Mesothelial cell of epicardium (in vitro differentiated cells): ENCODE data around the gene FAM117B. TPM values are rescaled to one million over a fixed set of nuclear protein-coding genes. Genes with fewer than 3 reads are reported as not detected.

Experiments used
- DNase-seq, 2 experiments: peaks; one replicate each; pipeline ENCODE4 v3.0.0; 2021; ENCODE audit warnings: low spot score in 2 of 2; ENCODE audit not compliant: unreplicated experiment in 2 of 2
- H3K27ac Mint-ChIP-seq: 2 replicates; pipeline ENCODE4 v1.8.0; 2021; ENCODE audit warnings: mixed read lengths
- H3K27me3 Mint-ChIP-seq: 2 replicates; pipeline ENCODE4 v1.8.0; 2021; ENCODE audit warnings: low read depth, mixed read lengths
- H3K36me3 Mint-ChIP-seq: 2 replicates; pipeline ENCODE4 v1.8.0; 2021; ENCODE audit warnings: mixed read lengths
- H3K4me1 Mint-ChIP-seq: 2 replicates; pipeline ENCODE4 v1.8.0; 2021; ENCODE audit warnings: mixed read lengths
- H3K4me3 Mint-ChIP-seq: 2 replicates; pipeline ENCODE4 v1.8.0; 2021; ENCODE audit warnings: mild to moderate bottlenecking, moderate library complexity, mixed read lengths
- H3K9me3 Mint-ChIP-seq: 2 replicates; pipeline ENCODE4 v1.8.0; 2021; ENCODE audit warnings: mixed read lengths
- total RNA-seq: library from RNA; stranded (reverse); gene quantifications from 3 replicates; pipeline ENCODE4 v1.2.1, GENCODE V29; 2021
- TF ChIP-seq, protein P1 (sequence below): fragments of 200-600 bp; sonication (generic); IDR thresholded peaks from one replicate; pipeline ENCODE4 v1.5.0; 2021; ENCODE audit warnings: antibody characterized with exemption; ENCODE audit not compliant: unreplicated experiment

Gene FAM117B
- total RNA-seq, 1 donor from 2014 or later: 29.2 TPM

DNA sequence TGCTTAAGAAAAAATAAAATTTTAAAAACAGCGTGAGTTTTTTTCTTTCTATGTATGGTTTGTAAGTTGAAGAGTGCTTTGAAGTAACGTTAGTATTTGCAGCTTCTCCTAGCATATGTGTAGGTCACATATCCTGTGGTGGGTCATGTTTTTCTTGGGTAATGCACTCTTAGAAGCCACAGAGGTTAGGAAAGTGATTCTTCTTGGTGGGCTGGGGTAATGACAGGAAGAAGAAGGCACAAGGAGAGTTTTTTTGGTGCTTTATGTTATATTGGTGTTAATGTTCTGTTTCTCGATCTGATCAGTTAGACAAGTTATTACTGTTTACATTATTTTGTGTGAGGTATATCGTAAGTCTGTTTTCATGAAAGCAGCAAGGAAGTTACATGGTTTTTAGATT is 127.8 kb downstream of the FAM117B start:
- TF ChIP-seq, protein P1, sequence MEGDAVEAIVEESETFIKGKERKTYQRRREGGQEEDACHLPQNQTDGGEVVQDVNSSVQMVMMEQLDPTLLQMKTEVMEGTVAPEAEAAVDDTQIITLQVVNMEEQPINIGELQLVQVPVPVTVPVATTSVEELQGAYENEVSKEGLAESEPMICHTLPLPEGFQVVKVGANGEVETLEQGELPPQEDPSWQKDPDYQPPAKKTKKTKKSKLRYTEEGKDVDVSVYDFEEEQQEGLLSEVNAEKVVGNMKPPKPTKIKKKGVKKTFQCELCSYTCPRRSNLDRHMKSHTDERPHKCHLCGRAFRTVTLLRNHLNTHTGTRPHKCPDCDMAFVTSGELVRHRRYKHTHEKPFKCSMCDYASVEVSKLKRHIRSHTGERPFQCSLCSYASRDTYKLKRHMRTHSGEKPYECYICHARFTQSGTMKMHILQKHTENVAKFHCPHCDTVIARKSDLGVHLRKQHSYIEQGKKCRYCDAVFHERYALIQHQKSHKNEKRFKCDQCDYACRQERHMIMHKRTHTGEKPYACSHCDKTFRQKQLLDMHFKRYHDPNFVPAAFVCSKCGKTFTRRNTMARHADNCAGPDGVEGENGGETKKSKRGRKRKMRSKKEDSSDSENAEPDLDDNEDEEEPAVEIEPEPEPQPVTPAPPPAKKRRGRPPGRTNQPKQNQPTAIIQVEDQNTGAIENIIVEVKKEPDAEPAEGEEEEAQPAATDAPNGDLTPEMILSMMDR: no peak
- no peak for DNase-seq
- H3K4me3 Mint-ChIP-seq: no peak overlapping the region
- H3K36me3 Mint-ChIP-seq: peaks cover 50% of the 10 kb centered on the region
- H3K4me1 Mint-ChIP-seq: peaks cover 4% of the 10 kb centered on the region
- H3K27ac Mint-ChIP-seq: no peak overlapping the region
- no peaks in the 10 kb centered on the region for H3K27me3 Mint-ChIP-seq
- no peaks in the 10 kb centered on the region for H3K9me3 Mint-ChIP-seq

- no peak for DNase-seq
- Mint-ChIP-seq H3K36me3 (peaks cover 42% of the 10 kb centered on the region), H3K4me3 (no peak overlapping the region), H3K9me3 (no peaks in the 10 kb centered on the region), H3K27me3 (no peaks in the 10 kb centered on the region), H3K4me1 (no peaks in the 10 kb centered on the region), H3K27ac (no peak overlapping the region)
- TF ChIP-seq, protein P1: no peak
Measured at GRCh38 chr2:202763916-202764315, 129.1 kb downstream of the FAM117B start.

DNA sequence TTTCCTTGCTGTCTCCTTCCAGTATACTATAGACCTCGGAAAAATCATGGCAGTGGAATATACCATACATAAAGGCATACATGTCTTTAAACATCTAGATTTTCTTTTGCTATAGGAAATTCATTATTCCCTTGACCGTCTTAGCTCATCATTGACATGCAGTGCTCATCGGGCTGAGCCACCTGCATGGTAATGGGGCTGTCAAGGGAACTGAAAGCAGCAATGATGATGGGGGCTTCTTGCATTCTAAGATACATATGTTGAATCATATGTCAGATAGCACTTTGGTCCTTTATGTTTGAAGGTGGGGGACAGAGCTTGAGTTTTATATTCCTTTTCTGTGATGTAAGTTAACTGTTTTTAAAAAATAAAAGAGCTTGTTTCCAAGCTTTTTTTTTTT is 130.2 kb downstream of the FAM117B start:
- Mint-ChIP-seq H3K27me3 (no peaks in the 10 kb centered on the region), H3K4me3 (no peak overlapping the region), H3K36me3 (peaks cover 45% of the 10 kb centered on the region), H3K4me1 (no peaks in the 10 kb centered on the region), H3K9me3 (no peaks in the 10 kb centered on the region), H3K27ac (no peak overlapping the region)
- DNase-seq: no peak
- TF ChIP-seq, protein P1: no peak

GRCh38 chr2:202765436-202765835 is 130.7 kb downstream of the FAM117B start:
- H3K36me3 Mint-ChIP-seq: peaks cover 42% of the 10 kb centered on the region
- H3K9me3 Mint-ChIP-seq: no peaks in the 10 kb centered on the region
- no peak for DNase-seq
- H3K27me3 Mint-ChIP-seq: no peaks in the 10 kb centered on the region
- TF ChIP-seq, protein P1: no peak
- H3K4me3 Mint-ChIP-seq: no peak overlapping the region
- H3K27ac Mint-ChIP-seq: no peak overlapping the region
- no peaks in the 10 kb centered on the region for H3K4me1 Mint-ChIP-seq

DNA sequence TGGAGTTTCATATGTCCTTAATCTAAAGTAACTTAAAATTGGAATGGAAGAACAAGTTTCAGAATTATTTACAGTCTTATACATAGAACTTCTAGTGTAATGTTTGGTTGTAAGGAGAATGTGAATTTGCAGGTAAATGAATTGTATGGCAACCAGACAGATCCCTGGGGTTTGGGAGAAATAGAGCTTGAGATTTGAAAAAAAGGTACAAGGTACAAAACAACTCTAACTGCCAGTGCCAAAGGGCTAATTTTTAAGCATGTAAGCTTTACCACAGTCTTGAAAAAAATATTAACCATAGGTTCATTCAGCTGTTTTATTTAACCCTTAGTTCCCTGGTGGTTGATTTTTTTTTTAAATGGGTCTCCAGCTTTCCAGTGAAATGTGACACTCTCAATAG is 133.5 kb downstream of the FAM117B start:
- DNase-seq: no peak
- Mint-ChIP-seq H3K27ac (peak overlapping the region; percentile 18), H3K4me1 (peaks cover 7% of the 10 kb centered on the region), H3K4me3 (no peak overlapping the region), H3K36me3 (peaks cover 31% of the 10 kb centered on the region), H3K27me3 (no peaks in the 10 kb centered on the region), H3K9me3 (no peaks in the 10 kb centered on the region)
- TF ChIP-seq, protein P1: no peak

DNA sequence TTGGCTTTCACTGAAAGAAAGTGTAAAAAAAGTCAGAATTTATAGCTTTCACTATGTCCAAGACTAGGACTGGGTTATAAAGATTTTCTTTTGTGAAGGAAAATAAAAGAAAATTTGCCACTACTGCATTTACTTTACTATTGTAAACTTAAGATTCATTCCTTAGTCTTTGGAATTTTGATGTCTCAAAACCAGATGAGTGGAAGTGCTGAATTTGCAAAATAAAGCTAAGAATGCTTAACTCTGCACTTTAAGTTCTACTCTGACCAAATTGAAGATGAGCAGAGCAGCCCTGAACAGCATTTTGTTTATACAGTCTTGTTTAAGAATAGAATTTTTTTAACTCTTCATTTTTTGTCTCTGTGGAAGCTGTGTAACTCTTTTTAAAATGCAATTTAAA is 134.4 kb downstream of the FAM117B start:
- H3K27me3 Mint-ChIP-seq: no peaks in the 10 kb centered on the region
- no peaks in the 10 kb centered on the region for H3K9me3 Mint-ChIP-seq
- H3K27ac Mint-ChIP-seq: no peak overlapping the region
- peaks cover 23% of the 10 kb centered on the region for H3K36me3 Mint-ChIP-seq
- no peak overlapping the region for H3K4me3 Mint-ChIP-seq
- TF ChIP-seq, protein P1: no peak
- H3K4me1 Mint-ChIP-seq: peaks cover 8% of the 10 kb centered on the region
- DNase-seq: no peak
